GM18867 (cell line): ENCODE results near the gene CYP4F8.
"Not testable (repeated sequence)": the region's sequence is repeated elsewhere in the genome, so short reads cannot be mapped to it uniquely, and the experiment has no call there.

ENCODE experiments used
- ATAC-seq: cut with Tn5 transposase; IDR thresholded peaks from one replicate; pipeline ENCODE4 v1.9.1; 2021; ENCODE audit warnings: mild to moderate bottlenecking, moderate library complexity; ENCODE audit not compliant: unreplicated experiment

Gene CYP4F8

DNA sequence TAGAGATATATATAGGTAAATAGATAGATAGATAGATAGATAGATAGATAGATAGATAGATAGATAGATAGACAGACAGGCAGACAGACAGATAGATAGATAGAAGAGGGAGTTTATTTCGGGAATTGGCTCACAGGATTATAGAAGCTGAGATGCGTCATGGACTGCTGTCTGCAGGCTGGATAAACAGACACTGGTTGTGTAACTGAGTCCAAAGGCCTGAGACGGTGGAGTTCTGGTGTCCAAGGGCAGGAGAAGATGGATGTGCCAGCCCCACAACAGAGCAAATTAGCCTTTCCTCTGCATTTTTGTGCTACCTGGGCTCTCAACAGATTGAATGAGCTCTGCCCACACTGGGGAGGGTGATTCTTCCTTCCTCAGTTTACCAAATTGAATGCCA lies 28.4 kb downstream of the CYP4F8 start:
- ATAC-seq, result no peak

DNA sequence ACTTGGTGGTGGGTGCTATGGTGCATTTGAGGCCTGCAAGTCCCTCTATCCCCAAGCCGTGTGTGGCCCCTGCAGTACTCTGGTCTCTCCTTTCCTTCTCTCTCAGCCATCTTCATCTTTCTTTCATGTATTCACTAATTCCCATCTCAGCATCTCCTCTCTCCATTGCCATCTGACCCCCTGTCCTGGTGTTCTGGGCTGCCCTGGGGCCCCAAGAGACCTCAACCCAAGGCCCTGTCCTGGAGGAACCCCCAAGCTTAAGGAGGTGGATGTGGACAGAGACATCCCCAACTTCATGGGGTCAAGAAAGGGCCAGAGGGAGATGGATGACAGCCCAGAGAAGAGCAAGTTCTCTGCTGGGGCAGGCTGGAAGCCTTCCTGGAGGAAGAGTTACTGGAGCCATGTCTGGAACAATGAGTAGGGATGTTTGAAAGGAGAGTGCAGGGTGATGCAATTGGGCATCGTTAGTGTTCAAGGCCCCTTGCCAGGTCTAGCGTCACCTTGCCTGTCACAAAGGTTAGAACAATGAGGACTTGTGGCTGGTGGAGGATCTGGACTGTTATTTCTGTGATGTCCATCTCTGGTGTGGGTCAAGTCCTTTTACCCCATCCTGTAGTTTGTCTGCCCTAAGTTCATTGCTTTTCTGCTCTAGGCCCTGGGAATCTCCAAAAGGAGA lies 29.2 kb downstream of the CYP4F8 start:
- ATAC-seq, result no peak

DNA sequence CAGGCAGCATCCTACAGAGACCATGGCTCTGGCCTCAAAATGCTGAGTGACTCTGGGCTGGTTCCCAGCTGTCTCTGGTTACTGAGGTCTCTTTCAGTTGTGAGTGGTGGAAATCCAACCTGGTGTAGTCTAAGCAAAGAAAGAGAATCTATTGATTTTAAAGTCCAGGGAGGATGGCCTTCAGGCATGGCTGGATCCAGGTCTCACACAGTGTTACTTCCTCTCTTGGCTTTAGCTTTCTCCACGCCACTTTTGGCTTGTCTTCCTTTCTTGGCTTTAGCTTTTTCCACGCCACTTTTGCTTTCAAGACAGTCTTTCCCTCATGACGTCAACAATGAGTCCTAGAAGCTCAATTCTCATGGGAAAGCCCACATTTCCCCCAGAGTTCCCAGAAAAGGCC lies 29.8 kb downstream of the CYP4F8 start:
- ATAC-seq, result no peak

DNA sequence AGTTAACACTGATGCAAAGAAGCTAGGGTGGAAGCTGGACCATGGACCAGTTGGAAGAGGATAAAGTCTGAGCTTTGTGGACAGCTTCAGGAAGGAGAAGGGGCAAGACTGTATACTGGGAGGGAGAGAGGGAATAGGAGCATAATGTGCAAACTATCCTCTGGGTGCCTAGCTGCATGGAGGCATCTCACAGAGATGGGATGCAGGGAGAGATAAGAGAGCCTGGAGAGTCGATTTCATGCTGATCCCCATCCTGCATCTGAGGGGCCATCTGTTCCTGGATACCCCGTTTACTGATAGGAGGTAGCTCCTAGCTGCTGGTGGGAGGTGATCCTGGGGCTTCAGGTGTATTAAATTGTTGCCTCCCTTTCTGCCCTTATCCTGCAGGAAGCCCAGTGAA lies 34.5 kb downstream of the CYP4F8 start:
- no peak for ATAC-seq

DNA sequence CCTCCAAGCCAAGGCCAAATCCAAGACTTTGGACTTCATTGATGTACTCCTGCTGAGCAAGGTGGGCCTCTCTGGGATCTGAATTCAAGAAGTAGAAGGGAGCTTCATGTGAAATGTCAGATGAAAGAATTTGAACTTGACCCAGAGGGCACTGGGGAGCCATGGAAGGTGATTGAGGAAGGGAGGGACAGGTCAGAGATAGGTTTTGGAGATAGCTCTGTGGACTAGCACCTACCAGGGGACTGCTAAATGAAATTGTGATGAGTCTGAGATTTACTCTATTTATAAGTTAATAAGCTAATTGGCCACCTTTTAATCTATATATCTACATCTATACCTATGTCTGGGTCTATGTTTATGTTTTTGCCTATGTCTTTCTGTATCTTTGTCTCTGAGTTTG lies 35.1 kb downstream of the CYP4F8 start:
- ATAC-seq, result not testable (repeated sequence)

DNA sequence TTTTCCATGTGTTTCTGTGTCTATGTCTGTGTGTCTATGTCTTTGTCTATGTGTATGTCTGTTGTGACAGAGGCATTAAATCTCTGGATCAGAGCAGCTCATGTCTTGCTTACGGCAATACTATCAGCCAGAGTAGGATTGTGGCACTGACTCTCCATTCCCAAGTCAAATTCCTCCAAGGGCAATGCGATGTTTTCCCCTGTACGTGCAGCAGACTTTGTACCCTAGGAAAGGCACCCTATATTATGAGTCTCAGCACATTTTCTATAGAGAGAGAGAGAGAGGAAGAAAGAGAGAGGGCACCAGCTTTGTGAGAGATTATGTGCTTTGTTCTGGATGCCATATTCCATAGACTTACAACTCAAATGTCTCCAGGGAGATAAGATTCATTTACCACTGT lies 36.8 kb downstream of the CYP4F8 start:
- no peak for ATAC-seq

DNA sequence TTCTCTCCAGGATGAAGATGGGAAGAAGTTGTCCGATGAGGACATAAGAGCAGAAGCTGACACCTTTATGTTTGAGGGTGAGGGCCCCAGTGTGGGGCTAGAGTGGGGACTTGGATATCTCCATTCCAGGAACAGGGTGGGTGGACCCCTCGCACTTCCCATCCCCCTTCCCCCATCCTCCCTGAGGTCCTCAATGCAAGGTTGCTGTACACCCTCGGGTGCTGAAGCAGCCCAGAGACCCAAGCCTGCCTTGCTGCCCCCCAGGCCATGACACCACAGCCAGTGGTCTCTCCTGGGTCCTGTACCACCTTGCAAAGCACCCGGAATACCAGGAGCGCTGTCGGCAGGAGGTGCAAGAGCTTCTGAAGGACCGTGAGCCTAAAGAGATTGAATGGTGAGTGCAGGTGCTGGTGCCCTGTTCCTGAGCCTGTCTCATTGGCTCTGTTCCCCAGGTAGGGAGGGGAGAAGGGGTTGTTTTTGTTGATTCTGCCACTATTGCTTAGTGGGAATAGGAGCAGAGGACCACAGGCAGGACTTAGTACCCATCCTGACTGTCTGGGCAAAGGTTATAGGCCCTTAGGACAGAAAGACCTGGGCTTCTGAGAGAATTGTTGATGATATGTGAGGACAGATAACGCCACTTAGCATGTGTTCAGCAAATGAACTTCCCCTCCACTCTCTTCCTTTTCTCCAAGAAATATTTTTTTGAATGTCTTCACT lies 37.7 kb downstream of the CYP4F8 start:
- ATAC-seq, result no peak

DNA sequence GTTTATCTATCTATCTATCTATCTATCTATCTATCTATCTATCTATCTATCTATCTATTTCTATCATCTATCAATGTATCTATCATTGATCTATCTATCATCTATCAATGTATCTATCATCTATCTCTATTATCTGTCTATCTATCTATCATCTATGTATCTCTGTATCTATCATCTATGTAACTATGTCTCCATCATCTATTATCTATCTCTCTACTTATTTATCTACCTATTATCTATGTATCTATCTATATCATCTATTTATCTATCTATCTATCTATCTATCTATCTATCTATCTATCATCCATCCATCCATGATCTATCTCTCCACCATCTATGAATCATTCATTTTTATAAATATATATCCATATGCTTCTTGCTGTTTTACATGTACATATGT lies 41.4 kb downstream of the CYP4F8 start:
- ATAC-seq, result no peak

DNA sequence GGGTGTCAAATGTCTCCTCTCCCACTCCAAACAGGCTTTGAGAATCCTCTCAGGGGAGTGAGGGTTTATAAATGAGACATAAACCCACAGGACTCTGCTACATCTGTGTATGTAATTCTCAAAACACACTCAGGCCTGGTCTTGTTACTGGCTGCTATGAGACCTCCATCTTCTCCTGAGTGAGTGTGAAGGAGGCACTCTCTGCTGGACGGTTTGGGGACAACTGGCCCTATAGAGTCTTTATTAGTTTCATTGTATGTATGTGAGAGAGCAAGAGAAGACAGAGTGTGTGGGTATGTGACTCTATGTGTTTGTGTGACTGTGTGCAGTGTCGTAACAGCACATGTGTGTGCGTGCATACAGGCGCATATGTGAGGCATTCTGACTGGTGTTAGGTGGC lies 48.2 kb downstream of the CYP4F8 start:
- ATAC-seq, result no peak

DNA sequence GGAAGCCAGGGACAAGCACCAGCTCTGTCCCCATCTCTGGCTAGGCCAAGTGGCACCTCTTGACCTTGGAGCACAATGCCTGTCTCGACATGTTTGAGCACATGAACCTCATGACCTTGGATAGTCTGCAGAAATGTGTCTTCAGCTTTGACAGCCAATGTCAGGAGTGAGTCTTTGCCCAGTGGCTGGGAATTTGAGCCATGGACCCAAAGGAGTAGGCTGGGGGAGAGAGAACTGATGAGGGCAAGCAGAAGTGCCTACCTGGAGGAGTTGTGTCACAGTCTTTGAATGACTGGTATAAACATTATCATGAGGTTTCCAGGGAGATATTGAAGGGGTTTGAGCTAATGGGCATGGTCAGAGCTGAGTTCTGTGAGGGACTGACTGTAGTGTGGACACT lies 51.2 kb downstream of the CYP4F8 start:
- no peak for ATAC-seq

DNA sequence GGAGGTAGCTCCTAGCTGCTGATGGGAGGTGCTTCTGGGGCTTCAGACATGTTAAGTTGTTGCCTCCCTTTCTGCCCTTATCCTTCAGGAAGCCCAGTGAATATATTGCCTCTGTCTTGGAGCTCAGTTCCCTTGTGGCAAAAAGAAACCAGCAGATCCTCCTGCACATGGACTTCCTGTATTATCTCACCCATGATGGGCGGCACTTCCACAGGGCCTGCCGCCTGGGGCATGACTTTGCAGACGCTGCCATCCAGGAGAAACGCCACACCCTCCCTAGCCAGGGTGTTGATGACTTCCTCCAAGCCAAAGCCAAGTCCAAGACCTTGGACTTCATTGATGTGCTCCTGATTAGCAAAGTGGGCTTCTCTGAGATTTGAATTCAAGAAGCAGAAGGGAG lies 51.9 kb downstream of the CYP4F8 start:
- no peak for ATAC-seq

DNA sequence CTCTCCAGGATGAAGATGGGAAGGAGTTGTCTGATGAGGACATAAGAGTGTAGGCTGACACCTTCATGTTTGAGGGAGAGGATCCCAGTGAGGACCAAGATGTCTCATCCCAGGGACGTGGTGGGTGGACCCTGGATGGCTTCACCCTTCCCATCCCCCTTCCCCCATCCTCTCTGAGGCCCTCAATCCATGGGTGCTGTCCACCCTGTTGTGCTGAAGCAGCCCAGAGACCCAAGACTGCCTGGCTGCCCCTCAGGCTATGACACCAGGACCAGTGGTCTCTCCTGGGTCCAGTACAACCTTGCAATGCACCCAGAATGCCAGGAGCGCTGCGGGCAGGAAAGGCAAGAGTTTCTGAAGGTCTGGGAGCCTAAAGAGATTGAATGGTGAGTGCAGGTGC lies 54.4 kb downstream of the CYP4F8 start:
- ATAC-seq, result no peak

DNA sequence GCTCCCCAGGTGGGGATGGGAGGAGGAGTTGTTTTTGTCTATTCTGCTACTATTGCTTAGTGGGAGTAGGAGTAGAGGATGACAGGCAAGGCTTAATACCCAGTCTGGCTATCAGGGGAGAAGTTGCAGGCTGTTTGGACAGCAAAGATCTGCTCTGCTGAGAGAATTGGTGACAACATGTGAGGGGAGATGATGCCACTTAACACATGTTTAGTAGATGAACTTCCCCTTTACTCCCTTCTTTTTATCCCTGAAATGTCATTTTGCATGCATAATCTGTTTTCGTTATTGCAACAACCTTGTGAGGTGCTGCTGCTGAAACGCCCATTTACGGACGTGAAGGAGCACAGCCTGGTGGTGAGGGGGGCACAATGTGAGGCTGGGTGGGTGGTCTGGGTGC lies 54.9 kb downstream of the CYP4F8 start:
- ATAC-seq, result no peak

DNA sequence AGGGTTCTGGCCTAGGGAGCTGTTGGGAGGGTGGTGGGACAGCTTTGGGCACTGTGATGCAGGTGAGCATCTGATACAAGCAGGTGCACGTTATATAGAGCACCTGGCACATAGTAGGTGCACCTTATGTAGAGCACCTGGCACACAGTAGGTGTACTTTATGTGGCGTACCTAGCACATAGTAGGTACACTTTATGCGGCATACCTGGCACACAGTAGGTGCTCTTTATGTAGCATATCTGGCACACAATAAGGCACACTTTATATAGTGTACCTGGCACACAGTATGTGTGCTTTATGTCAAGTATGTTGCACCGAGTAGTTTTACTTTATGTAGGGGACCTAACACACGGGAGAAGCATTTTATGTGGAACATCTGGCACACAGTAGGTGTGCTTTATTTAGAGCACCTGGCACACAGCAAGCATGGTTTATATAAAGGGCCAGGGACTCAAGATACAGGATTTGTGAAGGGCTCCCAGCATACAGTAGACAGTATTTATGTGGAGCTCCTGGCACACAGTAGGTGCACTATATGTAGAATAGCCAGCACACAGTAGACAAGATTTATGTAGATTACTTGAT lies 56.3 kb downstream of the CYP4F8 start:
- no peak for ATAC-seq

DNA sequence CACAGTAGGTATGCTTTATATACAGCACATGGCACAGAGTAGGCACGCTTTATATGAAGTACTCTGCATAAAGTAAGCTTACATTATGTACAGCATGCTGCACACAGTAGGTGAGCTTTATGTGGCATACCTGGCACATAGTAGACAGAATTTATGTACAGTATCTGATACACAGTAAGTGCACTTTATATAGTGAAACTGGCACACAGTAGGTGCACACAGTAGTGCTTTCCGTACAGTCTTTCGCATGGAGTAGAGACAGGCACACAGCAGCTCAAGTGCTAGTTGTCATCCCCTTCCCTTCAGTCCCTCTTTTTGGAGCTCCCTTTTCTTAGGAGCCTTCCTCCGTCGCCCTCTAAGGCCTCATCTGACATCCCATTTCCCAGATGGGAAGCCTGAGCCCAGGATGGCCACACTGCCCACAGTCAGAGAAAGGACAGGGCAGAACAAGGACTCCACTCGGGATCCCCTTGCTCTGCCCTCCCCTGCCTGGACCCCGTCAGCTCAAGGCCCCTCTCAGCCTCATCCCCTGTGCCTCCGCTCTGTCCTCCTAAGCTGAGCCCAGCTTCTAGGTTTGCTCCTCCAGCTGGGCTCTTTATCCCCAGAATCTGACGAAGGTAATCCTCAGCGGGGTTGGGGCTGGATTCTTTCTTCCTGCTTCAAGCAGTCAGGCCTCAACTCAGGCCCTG lies 57.0 kb downstream of the CYP4F8 start:
- ATAC-seq, result no peak

DNA sequence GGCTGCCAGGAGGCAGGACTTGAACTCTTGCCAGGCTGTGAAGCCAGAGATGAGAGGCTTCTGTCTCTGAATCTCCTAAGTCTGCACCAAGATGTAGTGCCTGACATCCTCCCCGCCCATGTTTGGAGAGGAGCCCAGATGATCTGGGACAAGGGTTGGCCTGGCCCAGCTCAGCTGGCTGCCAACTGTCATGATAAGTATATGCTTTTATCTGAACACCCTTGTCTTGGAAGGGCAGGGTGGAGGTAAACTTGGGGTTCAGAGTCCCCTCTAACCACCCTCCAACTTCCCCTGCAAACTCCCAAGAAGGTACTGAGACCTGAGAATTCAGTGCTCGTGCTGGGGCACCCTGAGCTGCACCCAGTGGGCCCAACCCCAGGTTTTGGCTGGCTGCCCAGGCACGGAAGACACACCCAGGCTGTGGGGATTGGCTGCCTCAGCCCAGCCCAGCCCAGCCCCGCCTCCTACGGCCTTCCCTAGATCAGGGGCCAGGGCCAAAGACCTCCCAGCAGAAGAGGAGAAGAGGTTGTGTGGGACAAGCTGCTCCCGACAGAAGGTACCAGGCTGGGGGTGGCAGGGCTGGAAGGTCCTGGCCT lies 57.7 kb downstream of the CYP4F8 start, which contains the start of gene CYP4F12:
Gene CYP4F12 (plus strand): TSS at position 508 of the 596 bp plus-strand sequence. CDS start 443 bp downstream, outside the sequence.
- no peak for ATAC-seq

DNA sequence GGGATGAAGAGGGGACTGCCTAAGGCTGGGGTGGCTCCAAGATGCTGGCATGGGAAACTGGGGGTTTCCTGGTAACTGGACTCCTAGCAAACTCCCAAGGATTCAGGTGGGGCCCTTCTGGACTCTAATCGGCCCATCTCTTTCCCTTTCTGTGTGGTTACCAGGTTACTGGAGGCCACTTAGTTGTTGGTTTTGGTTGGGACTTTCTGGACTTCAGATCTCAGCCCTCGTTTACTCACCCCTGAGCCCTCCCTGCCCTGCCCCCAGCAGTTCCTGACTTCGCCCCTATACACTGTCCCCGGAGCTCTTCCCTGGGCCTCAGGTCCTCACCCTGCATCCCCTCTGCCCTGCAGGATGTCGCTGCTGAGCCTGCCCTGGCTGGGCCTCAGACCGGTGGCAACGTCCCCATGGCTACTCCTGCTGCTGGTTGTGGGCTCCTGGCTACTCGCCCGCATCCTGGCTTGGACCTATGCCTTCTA lies 58.2 kb downstream of the CYP4F8 start:
- no peak for ATAC-seq

DNA sequence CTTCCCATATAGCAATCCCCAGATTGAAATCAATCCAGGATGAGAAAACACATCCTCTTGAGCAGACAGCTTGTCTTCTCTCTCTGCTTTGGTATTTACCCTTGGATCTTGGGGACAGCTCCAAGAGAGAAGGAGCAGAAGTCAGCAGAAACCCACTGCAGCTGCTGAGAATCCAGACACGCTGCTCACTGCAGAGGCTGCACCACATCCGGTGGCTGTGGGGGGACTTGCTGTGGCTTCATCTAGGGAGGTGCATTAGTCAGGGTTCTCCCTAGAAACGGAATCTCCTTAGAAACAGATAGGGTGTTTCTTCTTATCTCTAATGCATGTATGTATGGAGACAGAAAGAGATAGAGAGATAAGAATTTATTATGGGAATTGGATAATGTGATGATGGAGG lies 60.5 kb downstream of the CYP4F8 start:
- no peak for ATAC-seq

DNA sequence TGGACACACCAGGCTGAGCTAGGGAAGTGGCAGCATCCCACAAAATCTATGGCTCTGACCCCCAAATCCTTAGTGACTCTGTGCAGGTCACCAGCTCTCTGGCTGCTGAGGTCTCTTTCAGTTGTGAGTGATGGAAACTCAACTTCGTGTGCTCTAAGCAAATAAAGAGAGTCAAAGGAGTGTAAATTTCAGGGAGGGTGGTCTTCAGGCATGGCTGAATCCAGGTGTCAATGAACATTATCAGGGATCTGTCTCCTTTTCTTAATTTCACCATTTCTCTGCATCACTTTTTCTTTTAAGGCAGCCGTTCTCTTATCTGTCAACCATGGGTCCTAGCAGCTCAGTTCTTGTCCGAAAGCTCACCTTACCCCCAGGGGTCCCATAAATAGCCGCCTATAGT lies 64.1 kb downstream of the CYP4F8 start:
- no peak for ATAC-seq

DNA sequence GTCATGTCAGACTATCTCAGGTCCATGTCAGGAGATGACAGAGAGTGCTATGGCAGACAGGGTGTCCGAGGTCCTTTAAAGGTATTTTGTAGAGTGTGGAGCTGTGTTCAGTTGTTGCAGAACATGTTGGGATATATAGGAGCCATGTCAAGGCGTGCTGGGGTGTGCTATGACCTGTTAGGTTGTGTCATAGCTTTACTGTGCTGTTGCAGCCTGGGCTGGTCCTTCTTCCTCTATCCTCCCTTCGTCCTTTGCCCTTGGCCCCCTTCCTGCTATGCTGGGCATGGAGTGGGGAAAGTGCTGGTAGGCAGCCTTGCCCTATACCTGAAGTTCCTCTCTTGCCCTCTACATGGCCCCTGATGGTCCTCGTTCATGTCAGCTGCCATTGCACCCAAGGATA lies 64.8 kb downstream of the CYP4F8 start:
- ATAC-seq, result not testable (repeated sequence)
